ENCODE results near the gene STEAP1B. TPM values are rescaled to one million over a fixed set of nuclear protein-coding genes. Genes with fewer than 3 reads are reported as not detected.

The STEAP1B gene
- polyA plus RNA-seq, 1 of the 3 experiments (the other 2 are of a cell fraction): 14.7 TPM

DNA sequence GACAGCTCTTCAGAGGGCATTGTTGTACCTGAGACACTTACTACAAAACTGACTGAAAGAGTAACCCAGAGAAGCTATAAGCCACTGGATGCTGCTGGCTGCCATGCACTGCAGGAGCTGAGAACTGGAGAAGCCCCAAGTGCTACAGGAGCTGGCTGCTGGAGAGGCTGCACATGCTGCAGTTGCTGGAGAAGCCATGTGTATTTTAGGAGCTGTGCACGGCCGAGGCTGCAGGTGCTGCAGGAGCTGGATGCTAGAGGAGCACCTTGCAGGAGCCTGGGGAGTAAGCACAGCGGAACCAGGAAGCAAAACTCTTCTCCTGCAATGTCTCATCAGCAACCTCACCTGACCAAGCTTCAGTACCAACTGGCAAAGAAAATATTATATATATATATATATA is 45.5 kb downstream of the STEAP1B start:
- DNase-seq: no peak
- Histone ChIP-seq H3K79me2 (ENCODE audit: insufficient read depth) (peaks cover 3% of the 10 kb centered on the region; the same call in 1 of the 2 replicates), H3F3A (replicated peaks; ENCODE audit: insufficient read depth) (no peaks in the 10 kb centered on the region), H3K4me3 (ENCODE audit: low read depth in 2 of 2, low read length in 1 of 2) (no peak overlapping the region), H2AFZ (ENCODE audit: low read depth) (no peak overlapping the region), H3K27me3 (ENCODE audit: insufficient read depth) (no peaks in the 10 kb centered on the region), H3K4me1 (ENCODE audit: control insufficient read depth in 1 of 2, insufficient read depth in 2 of 2, low read depth in 1 of 2, low read length in 1 of 2) (no peaks in the 10 kb centered on the region), H3K36me3 (replicated peaks in 1 of 2; ENCODE audit: control insufficient read depth in 1 of 2, insufficient read depth in 2 of 2, low read length in 1 of 2) (peaks cover 0 to 22% of the 10 kb centered on the region in 2 experiments), H3K9me2 (no peaks in the 10 kb centered on the region), H3K9ac (no peak overlapping the region), H3K9me3 (no peaks in the 10 kb centered on the region), H3K27ac (ENCODE audit: low read depth in 2 of 2, low read length in 1 of 2) (no peak overlapping the region), H3K4me2 (no peak overlapping the region), H4K20me1 (ENCODE audit: insufficient read depth) (no peaks in the 10 kb centered on the region)
- ChIA-PET POLR2A (no interaction called here), CTCF (interaction anchor here (0.6 to 3.6 kb wide), 4 partner anchors 14 to 344 kb away, joined by 3 to 24 read pairs (median 4); no protein-coding TSS in a partner anchor)
- TF ChIP-seq ELF1 (IDR thresholded peaks at IDR 0.05): no peak
- TF ChIP-seq TEAD4 (IDR thresholded peaks at IDR 0.05; ENCODE audit: borderline replicate concordance, insufficient read depth): no peak
- TF ChIP-seq FOXM1 (IDR thresholded peaks at IDR 0.05; ENCODE audit: low read depth): no peak
- no peak for TF ChIP-seq POLR2AphosphoS5 (IDR thresholded peaks at IDR 0.05; ENCODE audit: low read depth, low read length)
- TF ChIP-seq FOXJ3 (CRISPR knock-in tag; IDR thresholded peaks at IDR 0.05): no peak
- TF ChIP-seq, protein P1, sequence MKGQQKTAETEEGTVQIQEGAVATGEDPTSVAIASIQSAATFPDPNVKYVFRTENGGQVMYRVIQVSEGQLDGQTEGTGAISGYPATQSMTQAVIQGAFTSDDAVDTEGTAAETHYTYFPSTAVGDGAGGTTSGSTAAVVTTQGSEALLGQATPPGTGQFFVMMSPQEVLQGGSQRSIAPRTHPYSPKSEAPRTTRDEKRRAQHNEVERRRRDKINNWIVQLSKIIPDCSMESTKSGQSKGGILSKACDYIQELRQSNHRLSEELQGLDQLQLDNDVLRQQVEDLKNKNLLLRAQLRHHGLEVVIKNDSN (IDR thresholded peaks at IDR 0.05; ENCODE audit: borderline replicate concordance, low read depth): no peak
- no peak for TF ChIP-seq RCOR1 (IDR thresholded peaks at IDR 0.05; ENCODE audit: low read length)
- TF ChIP-seq, protein P2, sequence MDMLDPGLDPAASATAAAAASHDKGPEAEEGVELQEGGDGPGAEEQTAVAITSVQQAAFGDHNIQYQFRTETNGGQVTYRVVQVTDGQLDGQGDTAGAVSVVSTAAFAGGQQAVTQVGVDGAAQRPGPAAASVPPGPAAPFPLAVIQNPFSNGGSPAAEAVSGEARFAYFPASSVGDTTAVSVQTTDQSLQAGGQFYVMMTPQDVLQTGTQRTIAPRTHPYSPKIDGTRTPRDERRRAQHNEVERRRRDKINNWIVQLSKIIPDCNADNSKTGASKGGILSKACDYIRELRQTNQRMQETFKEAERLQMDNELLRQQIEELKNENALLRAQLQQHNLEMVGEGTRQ (IDR thresholded peaks at IDR 0.05; ENCODE audit: borderline replicate concordance, low read depth, low read length): no peak
- TF ChIP-seq SIN3A (IDR thresholded peaks at IDR 0.05; ENCODE audit: borderline replicate concordance, low read depth, low read length): no peak
- TF ChIP-seq, protein P3, sequence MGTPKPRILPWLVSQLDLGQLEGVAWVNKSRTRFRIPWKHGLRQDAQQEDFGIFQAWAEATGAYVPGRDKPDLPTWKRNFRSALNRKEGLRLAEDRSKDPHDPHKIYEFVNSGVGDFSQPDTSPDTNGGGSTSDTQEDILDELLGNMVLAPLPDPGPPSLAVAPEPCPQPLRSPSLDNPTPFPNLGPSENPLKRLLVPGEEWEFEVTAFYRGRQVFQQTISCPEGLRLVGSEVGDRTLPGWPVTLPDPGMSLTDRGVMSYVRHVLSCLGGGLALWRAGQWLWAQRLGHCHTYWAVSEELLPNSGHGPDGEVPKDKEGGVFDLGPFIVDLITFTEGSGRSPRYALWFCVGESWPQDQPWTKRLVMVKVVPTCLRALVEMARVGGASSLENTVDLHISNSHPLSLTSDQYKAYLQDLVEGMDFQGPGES (IDR thresholded peaks at IDR 0.05; ENCODE audit: low read depth, low read length): no peak
- no peak for TF ChIP-seq RFX5 (IDR thresholded peaks at IDR 0.05; ENCODE audit: low read length)
- TF ChIP-seq, protein P4, sequence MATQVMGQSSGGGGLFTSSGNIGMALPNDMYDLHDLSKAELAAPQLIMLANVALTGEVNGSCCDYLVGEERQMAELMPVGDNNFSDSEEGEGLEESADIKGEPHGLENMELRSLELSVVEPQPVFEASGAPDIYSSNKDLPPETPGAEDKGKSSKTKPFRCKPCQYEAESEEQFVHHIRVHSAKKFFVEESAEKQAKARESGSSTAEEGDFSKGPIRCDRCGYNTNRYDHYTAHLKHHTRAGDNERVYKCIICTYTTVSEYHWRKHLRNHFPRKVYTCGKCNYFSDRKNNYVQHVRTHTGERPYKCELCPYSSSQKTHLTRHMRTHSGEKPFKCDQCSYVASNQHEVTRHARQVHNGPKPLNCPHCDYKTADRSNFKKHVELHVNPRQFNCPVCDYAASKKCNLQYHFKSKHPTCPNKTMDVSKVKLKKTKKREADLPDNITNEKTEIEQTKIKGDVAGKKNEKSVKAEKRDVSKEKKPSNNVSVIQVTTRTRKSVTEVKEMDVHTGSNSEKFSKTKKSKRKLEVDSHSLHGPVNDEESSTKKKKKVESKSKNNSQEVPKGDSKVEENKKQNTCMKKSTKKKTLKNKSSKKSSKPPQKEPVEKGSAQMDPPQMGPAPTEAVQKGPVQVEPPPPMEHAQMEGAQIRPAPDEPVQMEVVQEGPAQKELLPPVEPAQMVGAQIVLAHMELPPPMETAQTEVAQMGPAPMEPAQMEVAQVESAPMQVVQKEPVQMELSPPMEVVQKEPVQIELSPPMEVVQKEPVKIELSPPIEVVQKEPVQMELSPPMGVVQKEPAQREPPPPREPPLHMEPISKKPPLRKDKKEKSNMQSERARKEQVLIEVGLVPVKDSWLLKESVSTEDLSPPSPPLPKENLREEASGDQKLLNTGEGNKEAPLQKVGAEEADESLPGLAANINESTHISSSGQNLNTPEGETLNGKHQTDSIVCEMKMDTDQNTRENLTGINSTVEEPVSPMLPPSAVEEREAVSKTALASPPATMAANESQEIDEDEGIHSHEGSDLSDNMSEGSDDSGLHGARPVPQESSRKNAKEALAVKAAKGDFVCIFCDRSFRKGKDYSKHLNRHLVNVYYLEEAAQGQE (IDR thresholded peaks at IDR 0.05; ENCODE audit: low read depth, low read length): no peak
- TF ChIP-seq MEF2A (IDR thresholded peaks at IDR 0.05; ENCODE audit: borderline replicate concordance, low read depth): no peak
- TF ChIP-seq, protein P5, sequence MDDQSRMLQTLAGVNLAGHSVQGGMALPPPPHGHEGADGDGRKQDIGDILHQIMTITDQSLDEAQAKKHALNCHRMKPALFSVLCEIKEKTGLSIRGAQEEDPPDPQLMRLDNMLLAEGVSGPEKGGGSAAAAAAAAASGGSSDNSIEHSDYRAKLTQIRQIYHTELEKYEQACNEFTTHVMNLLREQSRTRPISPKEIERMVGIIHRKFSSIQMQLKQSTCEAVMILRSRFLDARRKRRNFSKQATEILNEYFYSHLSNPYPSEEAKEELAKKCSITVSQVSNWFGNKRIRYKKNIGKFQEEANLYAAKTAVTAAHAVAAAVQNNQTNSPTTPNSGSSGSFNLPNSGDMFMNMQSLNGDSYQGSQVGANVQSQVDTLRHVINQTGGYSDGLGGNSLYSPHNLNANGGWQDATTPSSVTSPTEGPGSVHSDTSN (IDR thresholded peaks at IDR 0.05): no peak
- TF ChIP-seq YY1 (IDR thresholded peaks at IDR 0.05; ENCODE audit: low read depth): no peak
- TF ChIP-seq TCF12 (IDR thresholded peaks at IDR 0.05): no peak
- TF ChIP-seq, protein P6, sequence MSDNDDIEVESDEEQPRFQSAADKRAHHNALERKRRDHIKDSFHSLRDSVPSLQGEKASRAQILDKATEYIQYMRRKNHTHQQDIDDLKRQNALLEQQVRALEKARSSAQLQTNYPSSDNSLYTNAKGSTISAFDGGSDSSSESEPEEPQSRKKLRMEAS (IDR thresholded peaks at IDR 0.05; ENCODE audit: low read depth): no peak
- TF ChIP-seq, protein P7, sequence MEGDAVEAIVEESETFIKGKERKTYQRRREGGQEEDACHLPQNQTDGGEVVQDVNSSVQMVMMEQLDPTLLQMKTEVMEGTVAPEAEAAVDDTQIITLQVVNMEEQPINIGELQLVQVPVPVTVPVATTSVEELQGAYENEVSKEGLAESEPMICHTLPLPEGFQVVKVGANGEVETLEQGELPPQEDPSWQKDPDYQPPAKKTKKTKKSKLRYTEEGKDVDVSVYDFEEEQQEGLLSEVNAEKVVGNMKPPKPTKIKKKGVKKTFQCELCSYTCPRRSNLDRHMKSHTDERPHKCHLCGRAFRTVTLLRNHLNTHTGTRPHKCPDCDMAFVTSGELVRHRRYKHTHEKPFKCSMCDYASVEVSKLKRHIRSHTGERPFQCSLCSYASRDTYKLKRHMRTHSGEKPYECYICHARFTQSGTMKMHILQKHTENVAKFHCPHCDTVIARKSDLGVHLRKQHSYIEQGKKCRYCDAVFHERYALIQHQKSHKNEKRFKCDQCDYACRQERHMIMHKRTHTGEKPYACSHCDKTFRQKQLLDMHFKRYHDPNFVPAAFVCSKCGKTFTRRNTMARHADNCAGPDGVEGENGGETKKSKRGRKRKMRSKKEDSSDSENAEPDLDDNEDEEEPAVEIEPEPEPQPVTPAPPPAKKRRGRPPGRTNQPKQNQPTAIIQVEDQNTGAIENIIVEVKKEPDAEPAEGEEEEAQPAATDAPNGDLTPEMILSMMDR (IDR thresholded peaks at IDR 0.05): no peak
- no peak for TF ChIP-seq SMC3 (IDR thresholded peaks at IDR 0.05; ENCODE audit: low read depth, low read length)
- 81% methylated on average over 3 of the region's 3 CpGs for WGBS (ENCODE audit: low lambda C conversion rate)
